K562 (cell line): Measurements from ENCODE around the gene SUCO. TPM values are rescaled to one million over a fixed set of nuclear protein-coding genes. Genes with fewer than 3 reads are reported as not detected.

ENCODE experiments used
- CCAR2 ChIP-seq: fragments of 200-400 bp; formaldehyde crosslinking; IDR thresholded peaks from 2 replicates; pipeline ENCODE4 v1.6.1; 2017; ENCODE audit warnings: mild to moderate bottlenecking, low read depth, low read length
- DMBX1 ChIP-seq: fragments of 250-450 bp; sonication (Bioruptor Pico); IDR thresholded peaks from 2 replicates; pipeline ENCODE4 v1.8.0; 2022; ENCODE audit warnings: inconsistent platforms, mild to moderate bottlenecking, moderate library complexity, borderline replicate concordance
- EGR1 ChIP-seq: fragments of 450-650 bp; conservative IDR thresholded peaks from 2 replicates; pipeline ENCODE4 v1.6.1; 2017; ENCODE audit warnings: mild to moderate bottlenecking
- GTF2A2 ChIP-seq: IDR thresholded peaks from 2 replicates; pipeline ENCODE4 v1.6.1; 2016; ENCODE audit warnings: mild to moderate bottlenecking, missing genetic modification characterization, missing compliant biosample characterization
- ID3 ChIP-seq, 2 experiments: fragments of 250-450 bp in 1 of 2; fragments of 450-650 bp in 1 of 2; sonication (Bioruptor Pico) in 1 of 2; IDR thresholded peaks; 2 replicates each; pipeline versions ENCODE4 v1.6.1 to v1.8.0; 2016 to 2021; ENCODE audit warnings: mild to moderate bottlenecking in 2 of 2, moderate library complexity in 2 of 2, missing compliant biosample characterization in 1 of 2, missing genetic modification characterization in 1 of 2
- KLF10 ChIP-seq: fragments of 250-450 bp; sonication (Bioruptor Pico); IDR thresholded peaks from 2 replicates; pipeline ENCODE4 v1.6.1; 2021; ENCODE audit warnings: matching md5 sums
- POLR2G ChIP-seq: fragments of 200-400 bp; formaldehyde crosslinking; IDR thresholded peaks from 2 replicates; pipeline ENCODE4 v1.6.1; 2017; ENCODE audit warnings: low read depth, mild to moderate bottlenecking, antibody characterized with exemption, low read length, moderate library complexity
- PTRF ChIP-seq: fragments of 450-650 bp; IDR thresholded peaks from 2 replicates; pipeline ENCODE4 v1.6.1; 2016; ENCODE audit warnings: mild to moderate bottlenecking, missing genetic modification characterization, missing compliant biosample characterization
- SIRT6 ChIP-seq: IDR thresholded peaks from one replicate; pipeline ENCODE4 v1.6.1; 2012; ENCODE audit warnings: low read depth, mild to moderate bottlenecking, control low read depth, inconsistent platforms, low read length, moderate library complexity
- SMAD2 ChIP-seq: fragments of 150-350 bp; IDR thresholded peaks from 2 replicates; pipeline ENCODE4 v1.6.1; 2014; ENCODE audit warnings: low read depth, mild to moderate bottlenecking, low read length
- SRSF3 ChIP-seq: fragments of 200-400 bp; formaldehyde crosslinking; IDR thresholded peaks from 2 replicates; pipeline ENCODE4 v1.6.1; 2016; ENCODE audit warnings: mild to moderate bottlenecking, low read length, moderate library complexity; ENCODE audit not compliant: insufficient read depth
- TAF1 ChIP-seq: IDR thresholded peaks from 2 replicates; pipeline ENCODE4 v1.6.1; 2011; ENCODE audit warnings: mild to moderate bottlenecking, low read length, moderate library complexity; ENCODE audit not compliant: insufficient read depth, control insufficient read depth, severe bottlenecking; ENCODE audit errors: extremely low read depth
- TEAD1 ChIP-seq, 2 experiments: fragments of 450-650 bp in 1 of 2; sonication (generic) in 1 of 2; formaldehyde crosslinking; IDR thresholded peaks; 2 replicates each; pipeline versions ENCODE4 v1.4.0 to v1.8.0; 2020 to 2022; ENCODE audit warnings: mild to moderate bottlenecking in 2 of 2, missing genetic modification reagents in 1 of 2
- ZNF384 ChIP-seq: IDR thresholded peaks from 2 replicates; pipeline ENCODE4 v1.6.1; 2012; ENCODE audit warnings: low read depth, low read length, improper control_type of control experiment
- ZNF407 ChIP-seq: fragments of 450-650 bp; IDR thresholded peaks from 2 replicates; pipeline ENCODE4 v1.6.1; 2016; ENCODE audit warnings: low read depth
- ZNF584 ChIP-seq: fragments of 200-800 bp; sonication (Bioruptor generic); IDR thresholded peaks from 2 replicates; pipeline ENCODE4 v1.6.1; 2016; ENCODE audit warnings: low read depth, mild to moderate bottlenecking, missing genetic modification characterization, missing compliant biosample characterization
- polyA plus RNA-seq, 8 experiments: library from polyadenylated mRNA; depleted of rRNA in 4 of 8; stranded (reverse) in 5 of 8; unstranded in 3 of 8; fragments of >200 nt; fragmentation: Nextera tagmentation in 2 of 8; fragmentation: Illumina TruSeq in 1 of 8; extraction: Ambion mirVana in 2 of 8; extraction: Trizol in 1 of 8; gene quantifications; 2 replicates each; pipeline versions ENCODE4 v1.2.1 to v1.2.3, GENCODE V29; 2011 to 2014; ENCODE audit warnings: inconsistent platforms in 1 of 8, missing spikeins in 1 of 8
- total RNA-seq, 7 experiments: library from RNA; depleted of rRNA in 6 of 7; stranded (reverse); fragments of >200 nt in 6 of 7; fragmentation: Illumina TruSeq in 2 of 7; extraction: Trizol in 2 of 7; gene quantifications; 2 replicates each; pipeline versions ENCODE4 v1.2.1 to v1.2.3, GENCODE V29; 2011 to 2021; ENCODE audit warnings: low replicate concordance in 1 of 7

SUCO gene
- total and polyA plus RNA-seq, 9 of the 15 experiments (the other 6 are each of a cell fraction or from before 2014, with no cell fraction given), result 2.5 to 20.6 (median 14.3) TPM

GRCh38 chr1:172630868-172631267 lies 97.9 kb downstream of the SUCO start (continued):
- TF ChIP-seq ZNF407 (no peak), ZNF384 (no peak), SMAD2 (no peak), POLR2G (no peak), ID3 (CRISPR knock-in tag; IDR thresholded peaks at IDR 0.05) (no peak), ID3 (tag; IDR thresholded peaks at IDR 0.05) (peak; percentile 81), EGR1 (no peak), PTRF (tag) (peak; percentile 81; the same call in 1 of the 2 replicates), TAF1 (no peak), CCAR2 (no peak), KLF10 (no peak), ZNF584 (CRISPR knock-in tag) (peak; percentile 34; the same call in 1 of the 2 replicates), GTF2A2 (tag) (0 out of 2 replicates have a peak, but pooled peaks have one; percentile 40), TEAD1 (CRISPR knock-in tag; IDR thresholded peaks at IDR 0.05) (peak in 1 of 2 experiments; percentile 53; a peak in 1 of 4 replicates), SIRT6 (no peak), SRSF3 (no peak), DMBX1 (CRISPR knock-in tag) (peak; percentile 62; the same call in 1 of the 2 replicates)
